Panc1 (cell line): ENCODE measurements around the gene CD14. TPM values are rescaled to one million over a fixed set of nuclear protein-coding genes. Genes with fewer than 3 reads are reported as not detected.
A peak's percentile ranks its signal among the peaks of the same experiment; 100 is the strongest.

ENCODE experiments used
- ATAC-seq: fragments of 200-7000 bp; cut with Tn5 transposase; 2 replicates; pipeline ENCODE4 v1.9.1; 2020; ENCODE audit warnings: mild to moderate bottlenecking, moderate library complexity
- BruUV-seq: library from RNA; stranded (reverse); fragments of 400-500 nt; replicated peaks from 2 replicates; lab custom pipeline; 2021; lab: Mats Ljungman, UMichigan
- CTCF ChIA-PET: fragments of 300-600 bp; sonication (Branson Sonifier 250); formaldehyde crosslinking; loops from one replicate; lab custom pipeline; 2022; ENCODE audit warnings: antibody characterized with exemption; lab: Charles Lee
- POLR2A ChIA-PET: fragments of 300-600 bp; sonication (Branson Sonifier 250); formaldehyde crosslinking; loops from one replicate; lab custom pipeline; 2022; ENCODE audit warnings: antibody characterized with exemption; lab: Charles Lee
- DNase-seq: peaks from one replicate; pipeline ENCODE4 v3.0.0-alpha.2; 2010; ENCODE audit warnings: low read depth, low spot score
- H3K27ac ChIP-seq: 2 replicates; pipeline ENCODE4 v1.5.1; 2011; ENCODE audit warnings: mild to moderate bottlenecking, low read length, inconsistent platforms
- H3K27me3 ChIP-seq: fragments of 200-500 bp; sonication (Bioruptor generic); 2 replicates; pipeline ENCODE4 v1.6.0; 2014; ENCODE audit warnings: low read length, inconsistent platforms; ENCODE audit not compliant: control insufficient read depth, insufficient read depth
- H3K36me3 ChIP-seq: fragments of 200-500 bp; sonication (Bioruptor generic); 2 replicates; pipeline ENCODE4 v1.5.1; 2014; ENCODE audit warnings: inconsistent platforms, mild to moderate bottlenecking, low read length, moderate library complexity; ENCODE audit not compliant: control insufficient read depth, insufficient read depth
- H3K4me1 ChIP-seq: 2 replicates; pipeline ENCODE4 v1.5.1; 2011; ENCODE audit warnings: inconsistent platforms, mild to moderate bottlenecking, low read length, moderate library complexity; ENCODE audit not compliant: control insufficient read depth, insufficient read depth
- H3K4me3 ChIP-seq, 2 experiments: 2 replicates each; pipeline ENCODE4 v1.5.1; 2011 to 2012; ENCODE audit warnings: low read depth in 2 of 2, low read length in 2 of 2, mild to moderate bottlenecking in 2 of 2, inconsistent platforms in 1 of 2, moderate library complexity in 1 of 2
- H3K9me3 ChIP-seq: fragments of 200-500 bp; sonication (Bioruptor generic); 2 replicates; pipeline ENCODE4 v1.5.1; 2014; ENCODE audit warnings: low read depth, mild to moderate bottlenecking, inconsistent platforms, low read length, moderate library complexity; ENCODE audit not compliant: control insufficient read depth, insufficient read depth
- CTCF ChIP-seq: fragments of 450-650 bp; IDR thresholded peaks from 2 replicates; pipeline ENCODE4 v1.5.1; 2017; ENCODE audit warnings: mild to moderate bottlenecking
- POLR2AphosphoS5 ChIP-seq: IDR thresholded peaks from 2 replicates; pipeline ENCODE4 v1.6.1; 2012; ENCODE audit warnings: mild to moderate bottlenecking, low read depth, low read length, moderate library complexity
- SIN3A ChIP-seq: IDR thresholded peaks from 2 replicates; pipeline ENCODE4 v1.6.1; 2012; ENCODE audit warnings: low read depth, mild to moderate bottlenecking, low read length, moderate library complexity, borderline replicate concordance; ENCODE audit not compliant: insufficient read depth
- TCF7L2 ChIP-seq: IDR thresholded peaks from 2 replicates; pipeline ENCODE4 v1.6.1; 2011; ENCODE audit warnings: mild to moderate bottlenecking, low read depth, low read length, inconsistent platforms
- in situ Hi-C: cut with HindIII; loops from 2 replicates; pipeline ENCODE4 v1.10.0; 2016; ENCODE audit warnings: low sequenced_read_pairs, low pct_unique_long_range_greater_than_20kb
- intact Hi-C: fragments of 100-400 bp; cut with micrococcal nuclease; formaldehyde crosslinking; loops from one replicate; pipeline ENCODE4 v1.10.0; 2022; ENCODE audit not compliant: unreplicated experiment
- total RNA-seq: library from RNA; stranded (reverse); gene quantifications from one replicate; pipeline ENCODE4 v1.2.1, GENCODE V29; 2021; ENCODE audit not compliant: unreplicated experiment
- TF ChIP-seq, protein P1 (sequence below), 2 experiments: IDR thresholded peaks; 2 replicates each; pipeline ENCODE4 v1.6.1; 2011 to 2012; ENCODE audit warnings: low read depth in 2 of 2, control low read depth in 1 of 2, low read length in 1 of 2, mild to moderate bottlenecking in 1 of 2, moderate library complexity in 1 of 2; ENCODE audit not compliant: insufficient read depth in 1 of 2

Gene CD14
- total RNA-seq, 1 experiment from 2014 or later = 2.5 TPM

DNA sequence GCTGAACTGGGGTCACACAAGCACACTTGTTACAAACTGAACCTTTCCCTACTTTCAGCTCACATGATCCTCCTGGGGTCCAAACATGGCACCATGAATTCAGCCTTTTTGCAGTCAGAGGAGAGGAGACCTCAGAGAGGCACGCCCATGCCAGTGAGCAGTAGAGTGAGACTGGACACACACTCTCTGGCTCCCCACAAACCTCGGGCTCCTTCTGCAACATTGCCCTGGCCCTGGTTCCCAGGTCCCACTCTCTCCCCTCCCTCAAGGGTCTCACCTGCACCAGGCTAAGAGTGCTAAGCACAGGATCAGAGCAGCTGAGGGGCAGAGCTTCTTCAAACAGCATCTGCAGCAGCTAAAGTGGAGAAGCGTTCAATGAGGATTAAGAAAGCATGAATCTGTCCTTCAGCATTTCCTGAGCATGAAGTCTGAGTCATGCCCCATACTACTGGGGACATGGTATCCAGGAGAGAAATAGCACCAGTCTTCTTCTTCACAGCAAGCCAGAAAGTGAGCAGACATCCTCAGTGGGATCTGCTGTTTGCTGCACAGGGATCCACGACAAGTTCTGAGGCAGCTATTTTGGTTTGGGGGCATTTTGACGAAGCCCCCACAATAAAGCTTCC is 41.1 kb downstream of the CD14 start:
- TF ChIP-seq CTCF (no peak), TCF7L2 (no peak), POLR2AphosphoS5 (no peak), SIN3A (no peak)
- TF ChIP-seq, protein P1, sequence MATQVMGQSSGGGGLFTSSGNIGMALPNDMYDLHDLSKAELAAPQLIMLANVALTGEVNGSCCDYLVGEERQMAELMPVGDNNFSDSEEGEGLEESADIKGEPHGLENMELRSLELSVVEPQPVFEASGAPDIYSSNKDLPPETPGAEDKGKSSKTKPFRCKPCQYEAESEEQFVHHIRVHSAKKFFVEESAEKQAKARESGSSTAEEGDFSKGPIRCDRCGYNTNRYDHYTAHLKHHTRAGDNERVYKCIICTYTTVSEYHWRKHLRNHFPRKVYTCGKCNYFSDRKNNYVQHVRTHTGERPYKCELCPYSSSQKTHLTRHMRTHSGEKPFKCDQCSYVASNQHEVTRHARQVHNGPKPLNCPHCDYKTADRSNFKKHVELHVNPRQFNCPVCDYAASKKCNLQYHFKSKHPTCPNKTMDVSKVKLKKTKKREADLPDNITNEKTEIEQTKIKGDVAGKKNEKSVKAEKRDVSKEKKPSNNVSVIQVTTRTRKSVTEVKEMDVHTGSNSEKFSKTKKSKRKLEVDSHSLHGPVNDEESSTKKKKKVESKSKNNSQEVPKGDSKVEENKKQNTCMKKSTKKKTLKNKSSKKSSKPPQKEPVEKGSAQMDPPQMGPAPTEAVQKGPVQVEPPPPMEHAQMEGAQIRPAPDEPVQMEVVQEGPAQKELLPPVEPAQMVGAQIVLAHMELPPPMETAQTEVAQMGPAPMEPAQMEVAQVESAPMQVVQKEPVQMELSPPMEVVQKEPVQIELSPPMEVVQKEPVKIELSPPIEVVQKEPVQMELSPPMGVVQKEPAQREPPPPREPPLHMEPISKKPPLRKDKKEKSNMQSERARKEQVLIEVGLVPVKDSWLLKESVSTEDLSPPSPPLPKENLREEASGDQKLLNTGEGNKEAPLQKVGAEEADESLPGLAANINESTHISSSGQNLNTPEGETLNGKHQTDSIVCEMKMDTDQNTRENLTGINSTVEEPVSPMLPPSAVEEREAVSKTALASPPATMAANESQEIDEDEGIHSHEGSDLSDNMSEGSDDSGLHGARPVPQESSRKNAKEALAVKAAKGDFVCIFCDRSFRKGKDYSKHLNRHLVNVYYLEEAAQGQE (IDR thresholded peaks at IDR 0.05; ENCODE audit: insufficient read depth in 1 of 2, low read depth in 2 of 2, low read length in 1 of 2) = no peak
- ChIA-PET CTCF (interaction anchor here (0.5 kb wide), 1 partner anchor 233 kb away, joined by 8 read pairs; no protein-coding TSS in a partner anchor), POLR2A (no interaction called here)
- no peaks in the 10 kb centered on the region for H3K4me1 ChIP-seq
- no peaks in the 10 kb centered on the region for H3K36me3 ChIP-seq
- H3K9me3 ChIP-seq = no peaks in the 10 kb centered on the region
- ATAC-seq (peak; percentile 68), DNase-seq (no peak)
- intact Hi-C loops (no loop called here), in situ Hi-C loops (no loop called here)
- H3K27me3 ChIP-seq = no peaks in the 10 kb centered on the region
- no peak overlapping the region for H3K4me3 ChIP-seq
- no TSS peak for BruUV-seq
- no peak overlapping the region for H3K27ac ChIP-seq

- no peaks in the 10 kb centered on the region for H3K36me3 ChIP-seq
- CTCF ChIA-PET = no interaction called here
- H3K4me3 ChIP-seq = no peak overlapping the region
- POLR2A ChIA-PET = no interaction called here
- H3K9me3 ChIP-seq = no peaks in the 10 kb centered on the region
- in situ Hi-C loops = no loop called here
- no TSS peak for BruUV-seq
- no peak overlapping the region for H3K27ac ChIP-seq
- DNase-seq = no peak
- no peak for ATAC-seq
- no peak for TF ChIP-seq SIN3A
- TF ChIP-seq, protein P1 (IDR thresholded peaks at IDR 0.05; ENCODE audit: insufficient read depth in 1 of 2, low read depth in 2 of 2, low read length in 1 of 2) = no peak
- TF ChIP-seq CTCF = no peak
- no peak for TF ChIP-seq TCF7L2
- TF ChIP-seq POLR2AphosphoS5 = no peak
- no peaks in the 10 kb centered on the region for H3K27me3 ChIP-seq
- intact Hi-C loops = no loop called here
- H3K4me1 ChIP-seq = no peaks in the 10 kb centered on the region
Observed at GRCh38 chr5:140590861-140591260, 42.1 kb downstream of the CD14 start.
